GM15510 (cell line): Measurements from ENCODE around the gene RTN4RL2.

Source experiments
- POLR2A ChIP-seq: IDR thresholded peaks from 3 replicates; pipeline ENCODE4 v1.6.1; 2011; ENCODE audit warnings: borderline replicate concordance; ENCODE audit not compliant: insufficient read length; ENCODE audit errors: extremely low read depth

Gene RTN4RL2

DNA sequence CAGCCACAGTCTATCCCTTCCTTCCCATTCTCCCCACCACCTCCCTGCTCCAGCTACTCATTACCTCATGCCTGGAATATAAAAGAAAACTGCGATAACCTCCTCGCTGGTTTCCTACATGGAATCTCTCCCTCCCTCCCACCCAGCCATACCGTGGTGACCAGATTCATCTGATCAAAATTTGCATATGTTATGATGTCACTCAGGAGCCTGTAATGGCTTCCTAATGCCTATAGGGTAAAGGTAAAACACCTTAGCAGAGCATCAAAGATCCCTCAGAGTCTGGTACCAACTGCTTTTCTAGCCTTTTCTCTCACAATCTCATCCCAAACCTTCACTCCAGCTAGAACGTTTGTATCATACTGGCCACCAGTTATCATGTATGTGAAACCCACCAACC, 19.6 kb downstream of the RTN4RL2 start:
- no peak for TF ChIP-seq POLR2A

DNA sequence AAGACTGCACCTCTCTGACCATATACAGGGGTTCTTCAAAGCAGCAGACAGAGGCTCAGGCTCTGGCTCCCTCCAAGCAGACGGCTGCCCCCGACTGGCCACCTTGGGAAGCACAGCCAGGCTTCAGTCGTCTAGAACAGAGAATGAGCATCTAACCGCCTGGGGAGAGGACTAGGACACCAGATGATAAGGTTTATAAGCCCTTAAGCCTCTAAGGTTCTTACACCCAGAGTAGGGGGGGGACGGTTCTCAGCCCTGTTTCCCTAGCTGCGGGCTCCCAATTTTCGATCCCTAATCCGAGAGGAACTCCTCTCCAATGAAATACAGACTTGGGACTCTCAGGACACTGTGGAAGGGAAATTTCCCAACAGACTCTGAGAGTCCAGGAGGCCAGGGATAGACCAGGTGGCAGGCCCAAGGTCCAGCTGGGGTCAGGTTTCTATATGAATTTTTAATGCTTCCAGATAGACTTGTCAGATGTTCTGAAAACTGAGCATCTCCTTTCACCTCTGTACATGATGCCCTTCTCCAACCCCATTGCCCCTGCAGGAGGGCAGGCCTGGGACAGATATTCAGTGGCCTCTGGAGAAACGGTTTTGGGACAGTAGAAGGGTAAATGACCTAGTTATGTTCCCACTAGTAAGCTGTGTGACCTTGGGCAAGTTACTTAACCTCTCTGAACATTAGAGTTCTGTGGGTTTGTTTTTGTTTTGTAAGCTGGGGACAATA, 20.2 kb downstream of the RTN4RL2 start:
- TF ChIP-seq POLR2A: no peak

DNA sequence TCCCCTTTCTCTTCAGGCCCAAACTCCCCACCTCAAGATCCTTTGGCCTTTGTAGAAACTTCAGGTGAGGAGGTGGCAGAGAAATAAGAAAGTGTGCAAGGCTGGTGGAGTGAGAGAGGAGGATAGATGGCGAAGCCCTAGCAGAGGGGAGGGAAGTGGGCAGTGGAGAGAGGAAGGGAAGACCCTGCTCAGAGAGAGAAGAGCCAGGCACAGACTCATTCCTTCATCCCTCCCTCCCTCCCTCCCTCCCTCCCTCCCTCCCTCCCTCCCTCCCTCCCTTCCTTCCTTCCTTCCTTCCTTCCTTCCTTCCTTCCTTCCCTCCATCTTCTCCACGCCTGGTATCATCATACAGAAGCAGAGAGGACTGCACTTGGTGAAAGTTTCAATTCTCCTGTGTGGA, 21.0 kb downstream of the RTN4RL2 start:
- TF ChIP-seq POLR2A: no peak

DNA sequence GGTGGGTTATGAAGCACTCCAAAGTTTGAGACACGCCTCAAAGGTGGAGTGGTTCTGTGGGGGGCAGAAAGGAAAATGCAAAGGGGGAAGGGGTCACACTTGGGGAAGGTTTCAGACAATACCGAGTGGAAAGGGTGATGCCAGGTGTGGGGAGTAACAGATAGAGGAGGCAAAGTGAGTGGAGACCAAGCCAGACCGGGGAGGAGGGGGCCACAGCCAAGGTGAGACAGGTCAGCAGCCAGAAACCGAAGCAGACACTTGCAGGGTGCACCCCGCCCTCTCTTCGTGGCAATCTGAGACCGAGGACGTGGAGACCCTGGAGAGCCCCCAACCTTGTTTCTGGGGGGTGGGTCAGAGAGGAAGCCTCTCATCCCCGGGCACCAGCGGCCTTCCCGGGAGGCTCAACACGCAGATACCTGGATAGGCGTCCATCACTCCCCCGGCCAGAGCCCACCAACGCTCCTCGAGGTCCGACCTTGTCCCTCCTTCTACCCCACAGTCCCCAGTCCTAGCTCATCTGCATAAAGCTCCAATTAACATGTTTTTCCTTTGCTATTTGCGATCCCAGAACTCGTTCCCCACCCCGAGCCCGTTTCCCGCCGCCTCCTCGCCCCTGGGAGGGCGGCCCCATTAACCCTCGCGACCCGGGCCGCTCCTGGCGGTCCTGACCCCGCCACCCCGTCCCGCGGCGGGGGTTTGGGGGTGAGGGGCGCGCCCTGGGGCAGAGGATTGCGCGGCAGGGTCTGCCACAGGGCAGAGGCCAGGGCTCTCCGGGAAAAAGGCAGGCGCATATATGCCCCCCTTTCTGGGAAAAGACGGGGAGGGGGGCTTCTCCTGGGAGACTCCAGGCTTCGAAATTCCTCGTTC, 21.8 kb downstream of the RTN4RL2 start:
- no peak for TF ChIP-seq POLR2A

GRCh38 chr11:57482782-57483561, 22.6 kb downstream of the RTN4RL2 start:
- TF ChIP-seq POLR2A: no peak

DNA sequence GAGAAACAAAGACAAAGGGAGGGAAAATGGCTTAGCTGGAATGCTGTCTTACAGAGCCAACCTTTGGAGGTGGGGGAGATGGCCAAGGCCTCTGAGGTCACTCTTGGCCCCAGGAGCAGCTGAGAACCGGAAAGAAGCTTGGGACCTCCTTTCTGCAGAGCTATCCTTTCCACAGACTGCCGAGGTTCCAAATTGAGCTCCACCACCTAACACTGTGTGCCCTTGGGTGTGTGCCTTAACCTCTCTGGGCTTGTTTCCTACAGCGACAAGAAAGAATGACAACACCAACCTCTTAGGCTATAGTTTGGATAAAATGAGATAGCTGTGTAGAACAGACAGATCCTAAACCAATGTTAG, 23.2 kb downstream of the RTN4RL2 start:
- no peak for TF ChIP-seq POLR2A

- TF ChIP-seq POLR2A: no peak
These were observed 23.9 kb downstream of the RTN4RL2 start for GRCh38 chr11:57484141-57484710.

- no peak for TF ChIP-seq POLR2A
These were observed 25.1 kb downstream of the RTN4RL2 start for GRCh38 chr11:57485217-57485990.

DNA sequence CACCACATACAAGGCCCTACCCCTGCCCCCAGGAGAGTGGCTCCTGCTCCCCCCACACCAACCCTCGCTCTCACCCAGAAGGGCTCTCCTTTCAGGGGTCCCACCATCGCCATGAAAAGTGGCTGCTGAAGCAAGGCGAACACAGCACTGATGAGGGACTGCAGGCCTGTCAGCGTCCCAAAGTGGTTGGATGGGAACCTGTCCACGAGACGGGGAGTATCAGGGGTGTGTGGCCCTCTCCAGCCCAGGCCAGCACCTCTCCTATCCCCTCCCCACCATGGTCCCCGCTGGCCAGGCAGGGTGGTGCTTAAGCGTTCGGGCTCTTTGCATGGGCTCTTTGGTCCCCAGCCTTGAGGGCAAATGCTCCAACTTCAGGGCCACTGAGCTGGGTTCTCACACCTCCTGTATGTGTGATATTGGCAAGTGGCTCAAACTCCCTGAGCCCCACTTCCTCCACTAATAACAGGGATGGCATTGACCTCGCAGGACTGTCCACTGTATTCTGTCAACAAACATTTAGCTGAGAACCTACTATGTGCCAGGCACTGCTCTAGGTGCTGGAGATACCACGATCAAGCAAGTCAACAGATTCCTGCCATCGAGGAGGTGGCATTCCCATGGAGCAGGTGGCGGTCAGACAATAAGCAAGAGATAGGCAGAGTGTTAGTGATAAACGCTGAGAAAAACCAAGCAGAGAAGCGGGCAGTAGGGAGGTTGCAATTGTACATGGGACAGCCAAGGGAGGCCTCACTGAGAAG, 26.9 kb downstream of the RTN4RL2 start:
- TF ChIP-seq POLR2A: no peak

GRCh38 chr11:57487920-57488659, 27.8 kb downstream of the RTN4RL2 start:
- TF ChIP-seq POLR2A: no peak

GRCh38 chr11:57490456-57491248, 30.3 kb downstream of the RTN4RL2 start:
- TF ChIP-seq POLR2A: no peak
